ENCODE results near the gene ZNF132.

DNA sequence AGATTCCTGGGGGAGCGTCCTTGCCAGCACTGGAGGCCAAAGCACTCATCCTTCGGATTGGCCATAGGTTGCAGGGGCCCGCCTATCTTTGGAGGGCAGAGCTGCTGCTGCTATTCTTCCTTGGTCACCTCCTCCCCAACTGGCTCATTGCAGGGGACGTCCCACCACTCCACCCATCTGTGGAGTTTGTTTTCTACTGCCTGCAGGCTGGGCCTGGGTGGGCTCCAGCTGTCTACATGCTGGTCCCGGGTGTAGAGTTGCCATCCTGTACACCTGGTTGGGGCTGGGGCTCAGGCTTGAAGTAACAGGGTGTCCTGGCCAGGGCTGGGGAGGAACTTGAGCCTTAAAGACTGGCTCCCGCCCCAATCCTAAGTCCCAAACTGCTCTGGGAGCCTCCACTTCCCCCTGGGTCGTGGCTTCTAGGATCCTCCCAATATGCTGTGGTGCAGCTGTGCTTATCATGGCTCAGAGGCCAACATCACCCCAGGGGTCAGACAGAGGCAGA is 42.4 kb downstream of the ZNF132 start:
- TF ChIP-seq, protein P1, sequence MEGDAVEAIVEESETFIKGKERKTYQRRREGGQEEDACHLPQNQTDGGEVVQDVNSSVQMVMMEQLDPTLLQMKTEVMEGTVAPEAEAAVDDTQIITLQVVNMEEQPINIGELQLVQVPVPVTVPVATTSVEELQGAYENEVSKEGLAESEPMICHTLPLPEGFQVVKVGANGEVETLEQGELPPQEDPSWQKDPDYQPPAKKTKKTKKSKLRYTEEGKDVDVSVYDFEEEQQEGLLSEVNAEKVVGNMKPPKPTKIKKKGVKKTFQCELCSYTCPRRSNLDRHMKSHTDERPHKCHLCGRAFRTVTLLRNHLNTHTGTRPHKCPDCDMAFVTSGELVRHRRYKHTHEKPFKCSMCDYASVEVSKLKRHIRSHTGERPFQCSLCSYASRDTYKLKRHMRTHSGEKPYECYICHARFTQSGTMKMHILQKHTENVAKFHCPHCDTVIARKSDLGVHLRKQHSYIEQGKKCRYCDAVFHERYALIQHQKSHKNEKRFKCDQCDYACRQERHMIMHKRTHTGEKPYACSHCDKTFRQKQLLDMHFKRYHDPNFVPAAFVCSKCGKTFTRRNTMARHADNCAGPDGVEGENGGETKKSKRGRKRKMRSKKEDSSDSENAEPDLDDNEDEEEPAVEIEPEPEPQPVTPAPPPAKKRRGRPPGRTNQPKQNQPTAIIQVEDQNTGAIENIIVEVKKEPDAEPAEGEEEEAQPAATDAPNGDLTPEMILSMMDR (IDR thresholded peaks at IDR 0.05): no peak
- TF ChIP-seq POLR2A (IDR thresholded peaks at IDR 0.05): no peak

Measured in right lobe of liver (tissue), 4 donors.